MM.1S (cell line): ENCODE data around the gene GNG5.

Experiments used
- CTCF ChIP-seq: fragments of 300-600 bp; sonication (generic); IDR thresholded peaks from 2 replicates; pipeline ENCODE4 v1.5.1; 2016; ENCODE audit warnings: antibody characterized with exemption, low read length, mixed read lengths
- EZH2 ChIP-seq: fragments of 300-600 bp; sonication (generic); optimal IDR thresholded peaks from 2 replicates; pipeline ENCODE3; 2017; ENCODE audit warnings: low read depth, mild to moderate bottlenecking, antibody characterized with exemption, low read length, mixed read lengths
- EZH2phosphoT487 ChIP-seq: fragments of 300-600 bp; sonication (generic); IDR thresholded peaks from 2 replicates; pipeline ENCODE4 v1.6.1; 2018; ENCODE audit warnings: antibody characterized with exemption, low read length

GRCh38 chr1:84504580-84505492 lies 1.5 kb downstream of the GNG5 start:
- no peak for TF ChIP-seq CTCF
- TF ChIP-seq EZH2: no peak
- TF ChIP-seq EZH2phosphoT487: no peak
